22Rv1 (cell line): Measurements from ENCODE around the gene C1QBP.
"Not testable (repeated sequence)": the region's sequence is repeated elsewhere in the genome, so short reads cannot be mapped to it uniquely, and the experiment has no call there.

ENCODE experiments used
- H3K27ac ChIP-seq: fragments of 450-650 bp; 2 replicates; pipeline ENCODE4 v1.5.1; 2017
- CTCF ChIP-seq: fragments of 450-650 bp; IDR thresholded peaks from 2 replicates; pipeline ENCODE4 v1.5.1; 2017; ENCODE audit warnings: mild to moderate bottlenecking
- ZFX ChIP-seq: fragments of 450-650 bp; IDR thresholded peaks from 2 replicates; pipeline ENCODE4 v1.6.1; 2017; ENCODE audit warnings: antibody characterized with exemption, borderline replicate concordance

C1QBP gene

GRCh38 chr17:5444209-5444608 lies 5.3 kb upstream of the C1QBP start:
- TF ChIP-seq ZFX (no peak), CTCF (no peak)
- no peak overlapping the region for H3K27ac ChIP-seq

- no peak overlapping the region for H3K27ac ChIP-seq
- TF ChIP-seq CTCF (no peak), ZFX (no peak)
Measured at GRCh38 chr17:5443728-5444127, 4.8 kb upstream of the C1QBP start.

GRCh38 chr17:5439446-5439764 lies 450 bp upstream of the C1QBP start:
- TF ChIP-seq CTCF = no peak
- TF ChIP-seq ZFX = no peak
- peak overlapping the region; percentile 74 for H3K27ac ChIP-seq

GRCh38 chr17:5437721-5438317 lies 1.1 kb downstream of the C1QBP start:
- TF ChIP-seq ZFX (no peak), CTCF (no peak)
- peak overlapping the region; percentile 74 for H3K27ac ChIP-seq

GRCh38 chr17:5435781-5436315 lies 3.1 kb downstream of the C1QBP start:
- not testable (repeated sequence) for H3K27ac ChIP-seq

- no peak overlapping the region for H3K27ac ChIP-seq
- TF ChIP-seq CTCF (no peak), ZFX (no peak)
Measured at GRCh38 chr17:5434984-5435383, 4.0 kb downstream of the C1QBP start.

- no peak for TF ChIP-seq CTCF
- H3K27ac ChIP-seq = peak overlapping the region; percentile 17; the same call in 1 of the 2 replicates
Measured at GRCh38 chr17:5431949-5432556, 6.9 kb downstream of the C1QBP start.
